Activated naive CD4-positive, alpha-beta T cell treated with anti-CD3 and anti-CD28 coated beads, Interleukin-2, amount 50 U/mL, for 72 hours (primary cell): ENCODE results near the gene ANKRD65. TPM values are rescaled to one million over a fixed set of nuclear protein-coding genes. Genes with fewer than 3 reads are reported as not detected.
"Not testable (repeated sequence)": the region's sequence is repeated elsewhere in the genome, so short reads cannot be mapped to it uniquely, and the experiment has no call there.

Source experiments
- ATAC-seq, 2 donors: fragments of 150-1000 bp; cut with Tn5 transposase; 2 replicates each; pipeline ENCODE4 v1.10.0; 2021; ENCODE audit warnings: mild to moderate bottlenecking in 2 of 2, moderate library complexity in 2 of 2
- DNase-seq, 2 donors: peaks; one replicate each; pipeline ENCODE4 v3.0.0; 2021 to 2022; ENCODE audit warnings: low spot score in 2 of 2
- H3K27ac Mint-ChIP-seq, 2 donors: one replicate each; pipeline ENCODE4 v1.8.0; 2022; ENCODE audit warnings: mild to moderate bottlenecking in 2 of 2, mixed read lengths in 2 of 2
- H3K36me3 Mint-ChIP-seq, 2 donors: one replicate each; pipeline ENCODE4 v1.8.0; 2022; ENCODE audit warnings: mixed read lengths in 2 of 2
- H3K9me3 Mint-ChIP-seq, 2 donors: one replicate each; pipeline ENCODE4 v1.8.0; 2022; ENCODE audit warnings: mixed read lengths in 2 of 2
- total RNA-seq, 2 donors: library from RNA; stranded (reverse); gene quantifications; one replicate each; pipeline ENCODE4 v1.2.3, GENCODE V29; 2022

The ANKRD65 gene
- total RNA-seq, 2 donors from 2014 or later: 0.29 TPM; not detected in 1

DNA sequence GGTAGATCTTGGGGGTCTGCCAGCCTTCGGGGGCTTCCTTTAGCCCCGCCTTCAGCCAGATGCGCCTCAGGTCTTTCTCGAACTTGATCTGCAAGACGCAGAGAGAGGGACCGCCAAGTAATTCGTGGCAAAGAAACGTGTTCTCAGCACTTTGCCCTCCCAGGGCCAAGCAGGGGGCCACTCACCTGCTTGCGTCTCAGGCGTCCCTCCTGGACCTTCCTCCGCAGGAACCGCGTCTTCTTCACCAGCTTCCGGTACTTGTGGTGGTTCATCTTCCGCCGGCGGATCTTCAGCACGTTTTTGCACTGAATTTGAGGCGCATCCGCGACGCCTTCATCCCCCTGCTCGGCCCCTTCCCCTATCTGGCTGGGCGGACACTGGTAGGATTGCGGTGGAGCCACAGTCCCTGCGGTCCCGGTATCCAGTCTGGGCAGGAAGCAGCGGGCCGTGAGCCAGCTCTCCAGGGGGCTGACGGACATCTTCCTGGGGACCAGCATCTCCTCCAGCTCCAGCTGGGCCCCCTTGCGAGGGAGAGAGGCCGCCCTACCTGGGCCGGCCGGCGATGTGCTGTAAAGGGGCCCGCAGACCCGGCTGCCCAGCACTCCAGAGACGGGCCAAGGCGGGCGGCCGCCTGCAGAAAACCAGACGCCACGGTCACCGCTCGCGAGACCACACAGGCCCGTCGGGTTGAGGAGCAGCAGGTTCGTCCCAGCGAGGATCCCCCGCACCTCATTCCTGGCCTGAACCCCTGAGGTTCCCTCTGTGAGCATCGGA, 47.1 kb downstream of the ANKRD65 start:
- no peaks in the 10 kb centered on the region for H3K9me3 Mint-ChIP-seq
- H3K36me3 Mint-ChIP-seq: peaks cover 0 to 12% of the 10 kb centered on the region in 2 donors
- H3K27ac Mint-ChIP-seq: peak overlapping the region; percentile 79 to 95
- DNase-seq (no peak), ATAC-seq (no peak)

DNA sequence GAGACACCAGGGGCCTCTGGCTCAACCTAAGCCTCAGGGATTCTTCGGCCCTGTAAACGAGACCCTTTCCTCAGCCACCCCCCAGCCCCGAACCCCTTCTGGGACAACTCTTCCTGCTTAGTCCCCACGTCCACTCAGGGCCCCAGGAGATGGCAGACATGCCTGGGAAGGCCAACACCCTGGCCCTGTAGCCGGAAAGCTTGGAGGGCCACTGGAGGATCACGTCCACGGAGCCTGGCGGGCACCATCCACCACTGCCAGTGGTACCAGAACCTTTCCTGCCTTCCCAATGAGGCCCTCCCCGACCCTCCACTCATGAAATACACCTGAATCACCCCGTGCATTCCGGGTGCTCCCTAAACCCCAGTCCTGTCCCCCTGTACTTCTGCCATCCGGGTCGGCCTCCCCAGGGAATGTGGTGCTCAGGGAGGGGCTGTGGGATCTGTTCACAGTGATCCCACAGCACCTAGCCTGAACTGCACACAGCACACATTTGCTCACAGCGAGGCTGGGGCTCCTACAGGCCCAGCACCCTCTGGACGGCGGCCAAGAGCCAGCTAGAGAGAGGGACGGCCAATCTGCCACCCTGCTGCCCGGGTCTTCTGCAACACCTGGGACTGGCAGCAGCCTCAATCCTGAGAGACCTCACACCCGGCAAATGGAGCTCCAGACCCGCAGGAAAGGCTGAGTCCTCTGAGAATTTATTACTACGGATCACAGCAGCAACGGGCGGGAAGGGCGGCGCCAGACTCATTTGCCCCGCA, 47.8 kb downstream of the ANKRD65 start:
- ATAC-seq: no peak
- DNase-seq: no peak
- peak overlapping the region; percentile 14 to 95 for H3K27ac Mint-ChIP-seq

DNA sequence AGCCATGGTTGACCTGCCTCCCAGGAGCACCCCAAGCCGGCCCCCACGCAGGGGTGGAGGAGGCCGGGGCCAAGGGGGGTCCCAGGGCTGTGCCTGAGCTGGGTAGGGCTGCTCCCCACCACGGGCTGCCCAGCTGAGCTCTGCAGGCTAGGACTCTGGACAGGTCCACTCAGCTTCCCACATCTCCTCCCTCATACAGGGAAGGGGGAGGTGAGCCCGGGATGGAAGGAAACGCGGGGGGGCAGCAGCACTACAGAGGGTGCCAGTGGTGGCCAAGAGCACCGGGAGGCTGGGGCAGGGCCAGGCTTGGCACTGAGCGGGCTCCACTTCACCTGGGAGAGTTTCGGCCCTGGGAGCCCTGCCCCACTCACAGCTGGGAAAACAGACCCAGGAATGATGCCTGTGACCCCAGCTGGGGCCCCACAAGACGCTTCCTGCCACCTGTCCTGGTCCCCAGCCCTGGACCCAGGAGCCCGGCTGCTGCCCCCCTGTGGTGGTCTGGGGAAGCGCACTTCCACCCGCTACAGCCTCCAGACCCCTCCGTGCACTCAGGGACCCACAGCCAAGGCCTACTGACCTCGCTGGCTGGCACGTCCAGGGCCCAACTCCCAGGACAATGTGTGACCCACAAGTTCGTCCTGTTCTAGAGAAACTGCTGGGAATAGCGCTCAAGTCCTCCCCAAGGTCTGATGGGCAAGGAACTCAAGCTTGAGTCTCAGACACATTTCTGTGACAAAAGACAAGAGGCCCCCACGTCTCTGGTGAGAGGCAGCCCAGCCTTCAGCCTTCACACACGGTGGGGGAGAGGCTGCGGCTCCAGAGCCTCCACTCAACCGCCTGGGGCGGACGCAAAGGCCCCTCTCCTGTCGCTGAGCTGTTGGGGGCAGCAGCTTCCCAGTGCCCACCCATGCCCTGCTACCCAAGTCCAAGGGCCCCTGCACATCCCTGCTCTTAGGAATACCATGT, 49.0 kb downstream of the ANKRD65 start:
- ATAC-seq: peak; percentile 43 to 49
- peaks cover 0 to 12% of the 10 kb centered on the region in 2 donors for H3K36me3 Mint-ChIP-seq

More for the DNA sequence above, 47.8 kb downstream of the ANKRD65 start:
- no peaks in the 10 kb centered on the region for H3K9me3 Mint-ChIP-seq
- peaks cover 0 to 12% of the 10 kb centered on the region in 2 donors for H3K36me3 Mint-ChIP-seq

DNA sequence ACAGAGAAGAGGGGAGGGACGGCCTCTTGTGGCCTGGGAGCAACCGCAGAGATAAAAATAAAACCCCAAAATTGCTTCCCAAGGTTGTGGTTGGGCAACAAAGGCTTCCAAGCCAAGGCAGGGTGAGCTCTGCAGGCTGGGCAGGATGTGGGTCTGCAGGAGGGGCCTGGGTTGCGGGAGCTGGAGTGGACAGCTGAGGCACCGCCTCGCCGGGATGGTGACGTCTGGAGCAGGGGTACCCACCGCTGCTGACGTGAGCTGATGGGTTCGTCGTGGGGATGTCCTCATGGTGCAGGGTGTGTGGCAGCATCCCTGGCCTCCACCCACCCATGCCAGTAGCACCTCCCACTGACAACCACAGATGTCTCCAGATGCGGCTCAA, 49.7 kb downstream of the ANKRD65 start:
- peak overlapping the region; percentile 36 to 53 for H3K27ac Mint-ChIP-seq
- DNase-seq: peak in 1 of 2 donors; percentile 72
- no peaks in the 10 kb centered on the region for H3K9me3 Mint-ChIP-seq
- ATAC-seq: peak in 1 of 2 donors; percentile 39
- peaks cover 0 to 12% of the 10 kb centered on the region in 2 donors for H3K36me3 Mint-ChIP-seq

More for the DNA sequence above, 49.0 kb downstream of the ANKRD65 start:
- H3K27ac Mint-ChIP-seq: no peak overlapping the region
- peak; percentile 77 to 93 for DNase-seq
- H3K9me3 Mint-ChIP-seq: no peaks in the 10 kb centered on the region

DNA sequence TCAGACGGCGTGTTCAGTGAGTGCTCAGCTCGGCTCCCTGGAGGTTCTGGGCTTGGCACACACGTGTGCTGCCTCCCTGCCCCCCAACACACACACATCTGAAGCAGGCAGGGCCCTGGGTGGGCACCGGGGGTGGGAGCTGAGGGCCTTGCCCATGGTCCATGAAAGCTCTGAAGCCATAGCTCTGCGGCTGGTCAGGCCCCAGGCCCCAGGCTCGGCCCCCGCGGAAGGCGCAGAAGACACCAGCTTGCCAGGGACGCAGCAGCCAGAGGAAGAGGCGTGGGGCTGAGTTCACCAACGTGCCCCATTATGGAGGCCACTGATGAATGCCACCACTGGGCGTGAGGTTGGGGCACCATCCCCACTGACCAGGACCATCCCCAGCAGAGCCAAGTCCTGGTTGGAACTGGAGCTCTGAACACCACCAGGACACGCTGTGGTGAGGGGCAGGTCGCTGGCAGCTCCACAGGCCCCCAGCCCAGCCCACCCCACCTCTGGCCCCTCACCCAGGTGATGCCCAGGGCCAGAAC, 50.2 kb downstream of the ANKRD65 start:
- no peaks in the 10 kb centered on the region for H3K9me3 Mint-ChIP-seq
- DNase-seq (no peak), ATAC-seq (no peak)
- peak overlapping the region; percentile 36 to 53 for H3K27ac Mint-ChIP-seq
- H3K36me3 Mint-ChIP-seq: peaks cover 0 to 12% of the 10 kb centered on the region in 2 donors

DNA sequence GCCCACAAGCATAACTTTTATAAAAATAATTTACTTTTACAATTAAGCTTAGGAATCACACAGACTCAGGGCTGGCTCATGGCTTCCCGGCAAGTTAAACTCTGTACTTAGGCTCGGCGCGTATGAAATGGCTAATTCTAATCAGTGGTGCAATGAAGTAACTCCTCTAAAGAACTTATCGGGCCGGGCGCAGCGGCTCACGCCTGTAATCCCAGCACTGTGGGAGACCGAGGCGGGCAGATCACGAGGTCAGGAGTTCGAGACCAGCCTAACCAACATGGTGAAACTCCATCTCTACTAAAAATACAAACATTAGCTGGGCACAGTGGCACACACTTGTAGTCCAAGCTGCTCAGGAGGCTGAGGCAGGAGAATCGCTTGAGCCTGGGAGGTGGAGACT, 51.0 kb downstream of the ANKRD65 start:
- not testable (repeated sequence) for H3K9me3 Mint-ChIP-seq, ATAC-seq, DNase-seq, H3K27ac Mint-ChIP-seq, H3K36me3 Mint-ChIP-seq

Other genes with a start within 250 kb of the ANKRD65 start
- not detected for gene TTLL10, start 247.4 kb downstream of the ANKRD65 start, total RNA-seq
- gene TNFRSF18, start 214.7 kb downstream of the ANKRD65 start, total RNA-seq: 100 to 1,000 TPM in 1 of 2 donors, 10 to 100 TPM in 1; 43.6 to 250 TPM
- 100 to 1,000 TPM; 166 to 176 TPM for gene TNFRSF4, start 207.1 kb downstream of the ANKRD65 start, total RNA-seq
- gene SDF4, start 189.3 kb downstream of the ANKRD65 start, total RNA-seq: 100 to 1,000 TPM in 1 of 2 donors, 10 to 100 TPM in 1; 68.4 to 144 TPM
- gene B3GALT6, start 189.0 kb downstream of the ANKRD65 start, total RNA-seq: 10 to 100 TPM in 1 of 2 donors, 1 to 10 TPM in 1; 9.0 to 12.5 TPM
- 10 to 100 TPM in 1 of 2 donors, 1 to 10 TPM in 1; 4.0 to 17.7 TPM for gene C1QTNF12, start 174.6 kb downstream of the ANKRD65 start, total RNA-seq
- gene UBE2J2, start 147.4 kb downstream of the ANKRD65 start, total RNA-seq: 10 to 100 TPM; 59.4 to 80.5 TPM
- gene SCNN1D, start 140.8 kb downstream of the ANKRD65 start, total RNA-seq: 10 to 100 TPM in 1 of 2 donors, 1 to 10 TPM in 1; 3.2 to 11.7 TPM
- gene ACAP3, start 113.3 kb downstream of the ANKRD65 start, total RNA-seq: 10 to 100 TPM; 38.3 to 52.4 TPM
- gene PUSL1, start 112.7 kb downstream of the ANKRD65 start, total RNA-seq: 10 to 100 TPM; 15.1 to 39.5 TPM
- gene INTS11, start 96.6 kb downstream of the ANKRD65 start, total RNA-seq: 100 to 1,000 TPM; 119 to 142 TPM
- 10 to 100 TPM in 1 of 2 donors, 1 to 10 TPM in 1; 9.8 to 12.2 TPM for gene CPTP, start 96.5 kb downstream of the ANKRD65 start, total RNA-seq
- gene TAS1R3, start 90.0 kb downstream of the ANKRD65 start, total RNA-seq: under 1 TPM; 0.32 to 0.43 TPM
- 10 to 100 TPM; 41.9 to 44.8 TPM for gene DVL1, start 71.9 kb downstream of the ANKRD65 start, total RNA-seq
- gene MXRA8, start 62.7 kb downstream of the ANKRD65 start, total RNA-seq: under 1 TPM in 1 of 2 donors, not detected in 1; 0.66 TPM
- 100 to 1,000 TPM; 115 to 122 TPM for gene AURKAIP1, start 46.1 kb downstream of the ANKRD65 start, total RNA-seq
- gene CCNL2, start 21.9 kb downstream of the ANKRD65 start, total RNA-seq: 100 to 1,000 TPM; 108 to 174 TPM
- 100 to 1,000 TPM in 1 of 2 donors, 10 to 100 TPM in 1; 82.9 to 115 TPM for gene MRPL20, start 14.0 kb downstream of the ANKRD65 start, total RNA-seq
- gene VWA1, start 14.4 kb upstream of the ANKRD65 start, total RNA-seq: 1 to 10 TPM in 1 of 2 donors, under 1 TPM in 1; 0.59 to 6.9 TPM
- gene ATAD3C, start 28.4 kb upstream of the ANKRD65 start, total RNA-seq: 1 to 10 TPM; 1.1 to 1.9 TPM
- gene ATAD3B, start 50.5 kb upstream of the ANKRD65 start, total RNA-seq: 10 to 100 TPM; 30.1 to 33.1 TPM
- 10 to 100 TPM; 35.7 to 39.7 TPM for gene ATAD3A, start 90.9 kb upstream of the ANKRD65 start, total RNA-seq
- under 1 TPM; 0.41 to 0.58 TPM for gene TMEM240, start 119.3 kb upstream of the ANKRD65 start, total RNA-seq
- gene SSU72, start 153.6 kb upstream of the ANKRD65 start, total RNA-seq: 100 to 1,000 TPM in 1 of 2 donors, 10 to 100 TPM in 1; 82.9 to 121 TPM
- gene FNDC10, start 178.9 kb upstream of the ANKRD65 start, total RNA-seq: 1 to 10 TPM in 1 of 2 donors, under 1 TPM in 1; 0.18 to 2.9 TPM
- gene MIB2, start 194.2 kb upstream of the ANKRD65 start, total RNA-seq: 10 to 100 TPM; 36.7 to 49.8 TPM
- gene MMP23B, start 210.9 kb upstream of the ANKRD65 start, total RNA-seq: 1 to 10 TPM; 1.6 to 2.7 TPM
- 10 to 100 TPM; 32.7 to 41.0 TPM for gene CDK11B, start 237.7 kb upstream of the ANKRD65 start, total RNA-seq